Head of caudate nucleus (tissue), 42 donors: ENCODE data around the gene RHNO1.

Source experiments
- DNase-seq, 42 donors: peaks; one replicate each; pipeline versions ENCODE4 v3.0.0 to v3.0.0-alpha.2; 2020 to 2021; ENCODE audit warnings: mixed read lengths in 7 of 42
- intact Hi-C: fragments of 100-400 bp; cut with DNase I; formaldehyde crosslinking; loops from one replicate; pipeline ENCODE4 v1.15.0; 2022

The RHNO1 gene

GRCh38 chr12:2877047-2877952 is at the start of gene RHNO1, which contains the start of gene FOXM1:
Gene RHNO1, plus strand, starts transcription at chr12:2877223. Its CDS starts 8,144 bp downstream, at chr12:2885367.
Gene FOXM1, minus strand, starts transcription at chr12:2877174. Its CDS starts 2,696 bp downstream, at chr12:2874478.
- intact Hi-C loops = loop anchor here (10.0 kb wide), 1 partner anchor 82 kb away; the partner anchor contains the start of gene FKBP4
- DNase-seq = peak; percentile 91 to 98 (median 95)

GRCh38 chr12:2829275-2829674 is 47.7 kb upstream of the RHNO1 start:
- intact Hi-C loops = no loop called here
- no peak for DNase-seq

- intact Hi-C loops = no loop called here
Observed at GRCh38 chr12:2832550-2833127, 44.4 kb upstream of the RHNO1 start.

GRCh38 chr12:2833327-2833726 is 43.7 kb upstream of the RHNO1 start:
- intact Hi-C loops = no loop called here
- DNase-seq = peak in 2 of 42 donors; percentile 11 to 17

More at GRCh38 chr12:2832550-2833127, 44.4 kb upstream of the RHNO1 start:
- DNase-seq = no peak

- intact Hi-C loops = no loop called here
- DNase-seq = peak in 41 of 42 donors; percentile 8 to 76 (median 51)
Observed at GRCh38 chr12:2833810-2834209, 43.2 kb upstream of the RHNO1 start.

GRCh38 chr12:2834581-2835491 is 42.2 kb upstream of the RHNO1 start, which contains the start of gene NRIP2:
Gene NRIP2, minus strand, starts transcription at chr12:2835035. Its CDS starts 52 bp downstream, at chr12:2834983.
- peak; percentile 62 to 90 (median 78) for DNase-seq
- intact Hi-C loops = no loop called here

- DNase-seq = no peak
- intact Hi-C loops = no loop called here
Observed at GRCh38 chr12:2835691-2836403, 41.2 kb upstream of the RHNO1 start.

- DNase-seq = no peak
- intact Hi-C loops = no loop called here
Observed at GRCh38 chr12:2836574-2836973, 40.4 kb upstream of the RHNO1 start.

GRCh38 chr12:2841056-2841650 is 35.9 kb upstream of the RHNO1 start:
- intact Hi-C loops = no loop called here
- DNase-seq = peak in 9 of 42 donors; percentile 12 to 60 (median 22)

GRCh38 chr12:2842948-2843347 is 34.1 kb upstream of the RHNO1 start:
- intact Hi-C loops = no loop called here
- no peak for DNase-seq

GRCh38 chr12:2844786-2845185 is 32.2 kb upstream of the RHNO1 start:
- no peak for DNase-seq
- intact Hi-C loops = no loop called here

- intact Hi-C loops = no loop called here
- no peak for DNase-seq
Observed at GRCh38 chr12:2845280-2845679, 31.7 kb upstream of the RHNO1 start.

GRCh38 chr12:2851931-2852330 is 25.1 kb upstream of the RHNO1 start:
- DNase-seq = no peak
- intact Hi-C loops = loop anchor here (10.0 kb wide), 1 partner anchor 183 kb away; no protein-coding TSS in a partner anchor

- intact Hi-C loops = loop anchor here (10.0 kb wide), 1 partner anchor 181 kb away; no protein-coding TSS in a partner anchor
Observed at GRCh38 chr12:2853626-2854025, 23.4 kb upstream of the RHNO1 start.

GRCh38 chr12:2854669-2855453 is 22.2 kb upstream of the RHNO1 start:
- intact Hi-C loops = loop anchor here (10.0 kb wide), 1 partner anchor 180 kb away; no protein-coding TSS in a partner anchor
- no peak for DNase-seq

More at GRCh38 chr12:2853626-2854025, 23.4 kb upstream of the RHNO1 start:
- DNase-seq = peak; percentile 66 to 95 (median 87)

GRCh38 chr12:2855546-2855945 is 21.5 kb upstream of the RHNO1 start:
- intact Hi-C loops = loop anchor here (10.0 kb wide), 1 partner anchor 179 kb away; no protein-coding TSS in a partner anchor
- no peak for DNase-seq

GRCh38 chr12:2856051-2856450 is 21.0 kb upstream of the RHNO1 start:
- DNase-seq = no peak
- intact Hi-C loops = loop anchor here (10.0 kb wide), 1 partner anchor 179 kb away; no protein-coding TSS in a partner anchor
